Uterus (tissue), 2 donors: ENCODE data around the gene MAMDC4.

ENCODE experiments used
- POLR2A ChIP-seq, 2 donors: fragments of 450-650 bp; IDR thresholded peaks; one replicate each; pipeline ENCODE4 v1.6.1; 2016; ENCODE audit warnings: antibody characterized with exemption in 2 of 2, mild to moderate bottlenecking in 1 of 2, moderate library complexity in 1 of 2
- TF ChIP-seq, protein P1 (sequence below), 4 experiments: fragments of 200-600 bp in 2 of 4; fragments of 450-650 bp in 2 of 4; sonication (generic) in 2 of 4; IDR thresholded peaks; one replicate each; pipeline ENCODE4 v1.5.1; 2016 to 2019; ENCODE audit warnings: antibody characterized with exemption in 4 of 4, mild to moderate bottlenecking in 2 of 4, moderate library complexity in 1 of 4

GRCh38 chr9:136860529-136860928 lies 8.4 kb downstream of the MAMDC4 start:
- no peak for TF ChIP-seq POLR2A (IDR thresholded peaks at IDR 0.05)
- TF ChIP-seq, protein P1, sequence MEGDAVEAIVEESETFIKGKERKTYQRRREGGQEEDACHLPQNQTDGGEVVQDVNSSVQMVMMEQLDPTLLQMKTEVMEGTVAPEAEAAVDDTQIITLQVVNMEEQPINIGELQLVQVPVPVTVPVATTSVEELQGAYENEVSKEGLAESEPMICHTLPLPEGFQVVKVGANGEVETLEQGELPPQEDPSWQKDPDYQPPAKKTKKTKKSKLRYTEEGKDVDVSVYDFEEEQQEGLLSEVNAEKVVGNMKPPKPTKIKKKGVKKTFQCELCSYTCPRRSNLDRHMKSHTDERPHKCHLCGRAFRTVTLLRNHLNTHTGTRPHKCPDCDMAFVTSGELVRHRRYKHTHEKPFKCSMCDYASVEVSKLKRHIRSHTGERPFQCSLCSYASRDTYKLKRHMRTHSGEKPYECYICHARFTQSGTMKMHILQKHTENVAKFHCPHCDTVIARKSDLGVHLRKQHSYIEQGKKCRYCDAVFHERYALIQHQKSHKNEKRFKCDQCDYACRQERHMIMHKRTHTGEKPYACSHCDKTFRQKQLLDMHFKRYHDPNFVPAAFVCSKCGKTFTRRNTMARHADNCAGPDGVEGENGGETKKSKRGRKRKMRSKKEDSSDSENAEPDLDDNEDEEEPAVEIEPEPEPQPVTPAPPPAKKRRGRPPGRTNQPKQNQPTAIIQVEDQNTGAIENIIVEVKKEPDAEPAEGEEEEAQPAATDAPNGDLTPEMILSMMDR (IDR thresholded peaks at IDR 0.05) = no peak
